ENCODE results near the gene MFGE8.

DNA sequence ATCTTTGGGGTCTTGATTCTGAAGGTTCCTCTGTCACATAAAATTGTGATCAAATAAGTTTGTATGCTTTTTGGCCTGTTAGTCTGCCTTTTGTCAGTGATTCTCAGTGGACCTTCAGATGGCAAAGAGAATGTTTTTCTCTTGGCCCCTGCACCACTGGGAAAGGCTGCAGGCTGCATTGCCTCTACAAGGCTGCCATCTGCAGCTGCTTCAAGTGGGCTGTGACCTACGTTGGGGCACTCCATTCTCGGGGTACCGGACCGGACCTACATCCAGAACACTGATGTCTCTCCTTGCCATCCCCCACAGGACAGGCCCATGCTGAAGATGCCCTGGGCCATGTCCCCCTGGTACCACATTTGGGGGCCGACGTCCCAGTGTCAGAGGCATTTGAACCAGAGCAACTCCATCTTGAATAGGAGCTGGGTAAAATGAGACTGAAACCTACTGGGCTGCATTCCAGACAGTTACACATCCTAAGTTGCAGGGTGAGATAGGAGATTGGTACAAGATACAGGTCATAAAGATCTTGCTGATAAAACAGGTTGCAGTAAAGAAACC, 37.5 kb upstream of the MFGE8 start:
- no peak for TF ChIP-seq CTCF (IDR thresholded peaks at IDR 0.05)
- TF ChIP-seq EP300 (IDR thresholded peaks at IDR 0.05), result no peak
- no peak for TF ChIP-seq POLR2A (IDR thresholded peaks at IDR 0.05)
